T1000 (cell line): Measurements from ENCODE around the gene FAM222A.

Experiments used
- DNase-seq: peaks from one replicate; lab custom pipeline; 2025; ENCODE audit warnings: mixed read lengths; lab: John Stamatoyannopoulos, UW

The FAM222A gene

GRCh38 chr12:109713187-109714070 is at the start of gene FAM222A:
TSS of gene FAM222A (plus strand) at chr12:109713825. CDS start at chr12:109744147, 30,322 bp downstream.
- peak; percentile 94 for DNase-seq

GRCh38 chr12:109664402-109664801 is 49.2 kb upstream of the FAM222A start:
- DNase-seq: no peak

DNA sequence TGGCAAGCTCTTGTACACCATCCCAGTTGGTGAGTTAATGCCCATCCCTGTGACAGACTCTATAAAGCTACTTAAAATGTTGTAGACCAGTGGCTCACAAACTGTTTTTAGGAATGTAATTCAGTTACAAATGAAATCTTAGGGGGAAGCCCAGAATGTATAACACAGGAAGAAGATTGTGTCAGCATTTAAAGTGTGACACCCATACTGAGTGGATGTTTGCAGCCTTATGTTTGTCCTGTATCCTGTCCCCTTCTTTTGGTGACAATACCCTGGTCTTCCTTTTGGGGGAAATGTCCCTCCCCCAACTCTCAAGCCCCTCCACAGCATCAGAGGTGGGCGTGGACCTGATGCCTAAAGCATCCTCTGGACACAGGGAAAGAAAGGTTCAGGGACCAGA is 47.6 kb upstream of the FAM222A start:
- DNase-seq: no peak

- DNase-seq: no peak
Observed at GRCh38 chr12:109670731-109671130, 42.9 kb upstream of the FAM222A start.

DNA sequence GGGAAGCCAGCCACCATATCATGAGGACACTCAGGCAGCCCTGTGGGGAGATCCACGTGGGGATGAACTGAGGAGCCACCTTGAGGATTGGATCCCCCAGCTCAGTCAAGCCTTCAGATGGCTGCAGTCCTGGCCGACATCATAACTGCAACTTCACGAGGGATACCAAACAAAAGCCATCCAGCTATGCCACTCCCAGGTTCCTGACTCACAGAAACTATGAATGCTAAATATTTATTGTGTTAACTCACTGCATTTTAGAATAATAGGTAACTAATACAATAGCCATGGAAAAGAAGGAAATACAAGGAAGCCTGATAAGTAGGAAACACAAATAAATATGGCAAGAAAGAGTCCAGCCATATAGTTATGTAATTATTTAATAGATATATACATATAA is 42.1 kb upstream of the FAM222A start:
- DNase-seq: no peak

- DNase-seq: no peak
Observed at GRCh38 chr12:109673379-109673778, 40.2 kb upstream of the FAM222A start.

GRCh38 chr12:109673884-109674283 is 39.7 kb upstream of the FAM222A start:
- no peak for DNase-seq

DNA sequence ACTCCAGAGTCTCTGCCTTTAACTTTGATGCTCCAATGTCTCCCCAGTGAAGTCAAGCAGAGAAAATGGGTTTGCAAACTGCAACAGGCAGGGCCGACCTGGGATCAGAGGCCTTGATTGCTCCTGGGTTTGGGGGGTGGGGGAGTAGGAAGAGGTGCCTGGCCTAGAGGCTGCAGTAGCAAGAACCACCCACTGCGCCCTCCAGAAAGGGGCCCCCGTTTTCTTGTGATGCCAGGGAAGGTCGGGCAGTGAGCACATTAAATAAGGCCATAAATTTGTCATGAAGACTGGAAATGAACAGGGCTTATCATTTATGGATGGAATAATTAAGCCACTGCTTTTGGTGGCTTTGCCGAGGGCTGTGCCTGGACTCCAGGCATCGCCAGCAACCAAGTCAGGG is 38.2 kb upstream of the FAM222A start:
- DNase-seq: no peak

- no peak for DNase-seq
Observed at GRCh38 chr12:109677279-109677691, 36.3 kb upstream of the FAM222A start.

DNA sequence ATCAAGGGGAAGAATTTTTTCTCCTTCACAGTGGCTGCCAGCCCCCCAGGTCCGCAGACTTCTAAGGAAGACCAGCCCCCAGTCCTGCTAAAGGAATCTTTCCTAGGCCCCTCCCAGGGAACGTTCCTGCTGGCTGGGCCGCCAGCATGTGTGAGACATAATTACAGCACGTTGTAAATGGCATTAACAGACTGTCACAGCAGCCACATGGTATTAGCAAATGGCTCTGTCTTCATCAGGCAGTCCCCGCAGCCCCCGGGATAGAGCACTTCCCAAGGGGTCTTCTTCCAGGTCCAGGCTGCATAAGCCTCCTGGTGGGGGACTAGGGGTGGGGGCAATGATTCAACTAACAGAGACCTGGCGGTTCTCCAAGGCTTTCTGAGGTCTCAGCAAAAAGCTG is 34.9 kb upstream of the FAM222A start:
- no peak for DNase-seq

GRCh38 chr12:109679501-109680263 is 33.9 kb upstream of the FAM222A start:
- DNase-seq: no peak

DNA sequence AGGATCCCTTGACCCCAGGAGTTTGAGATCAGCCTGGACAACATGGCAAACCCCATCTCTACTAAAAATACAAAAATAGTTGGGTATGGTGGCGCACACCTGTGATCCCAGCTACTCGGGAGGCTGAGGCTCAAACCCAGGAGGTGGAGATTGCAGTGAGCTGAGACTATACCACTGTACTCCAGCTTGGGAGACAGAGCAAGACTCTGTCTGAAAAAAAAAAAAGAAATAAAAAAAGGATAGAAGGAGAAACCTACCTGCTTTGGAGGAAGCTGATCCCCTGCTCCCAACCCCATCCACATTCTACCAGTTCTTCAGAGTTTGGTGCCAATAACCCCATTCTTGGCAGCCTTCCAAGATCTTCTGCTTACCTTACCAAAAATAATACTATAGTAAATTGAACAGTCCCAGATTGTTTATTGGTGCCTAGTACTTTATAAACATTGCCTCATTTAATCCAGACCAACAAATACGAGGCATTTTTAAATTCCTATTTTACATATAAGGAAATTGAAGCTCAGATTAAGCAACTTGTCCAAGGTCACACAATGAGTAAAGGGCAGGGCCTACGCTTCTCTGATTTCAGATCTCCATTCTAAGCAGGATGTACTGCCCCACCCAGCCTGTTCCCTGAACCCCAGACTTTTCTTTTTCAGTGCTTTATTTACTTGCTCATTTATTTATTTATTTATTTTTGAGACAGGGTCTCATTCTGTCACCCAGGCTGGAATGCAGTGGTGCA is 33.2 kb upstream of the FAM222A start:
- no peak for DNase-seq

DNA sequence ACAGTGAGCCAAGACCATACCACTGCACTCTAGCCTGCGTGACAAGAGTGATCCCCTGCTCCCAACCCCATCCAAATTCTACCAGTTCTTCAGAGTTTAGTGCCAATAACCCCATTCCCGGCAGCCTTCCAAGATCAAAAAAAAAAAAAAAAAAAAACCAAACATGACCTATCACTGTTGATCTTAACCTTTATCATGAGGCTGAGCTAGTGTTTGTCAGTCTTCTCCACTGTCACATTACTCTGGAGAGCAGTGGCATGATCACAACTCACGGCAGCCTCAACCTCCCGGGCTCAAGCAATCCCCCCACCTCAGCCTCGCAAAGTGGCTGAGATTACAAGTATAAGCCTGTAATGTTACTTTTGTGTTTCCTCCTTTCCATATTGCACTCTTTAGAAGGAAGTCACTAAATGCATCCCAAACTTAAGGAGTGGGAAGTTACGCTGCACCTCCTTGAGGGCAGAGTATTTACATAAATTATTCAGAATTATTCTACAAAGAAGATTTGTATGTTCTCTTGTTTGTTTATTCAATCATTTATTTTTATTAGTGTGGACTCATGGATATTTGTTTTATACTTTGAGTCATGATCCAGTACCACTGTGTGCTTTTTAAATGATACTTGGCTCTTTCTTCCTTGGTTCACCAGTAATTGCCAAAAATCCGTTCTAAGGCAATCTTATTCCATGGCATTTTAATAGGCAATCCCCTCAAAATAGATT is 31.5 kb upstream of the FAM222A start:
- DNase-seq: no peak

- no peak for DNase-seq
Observed at GRCh38 chr12:109682708-109683060, 30.9 kb upstream of the FAM222A start.

DNA sequence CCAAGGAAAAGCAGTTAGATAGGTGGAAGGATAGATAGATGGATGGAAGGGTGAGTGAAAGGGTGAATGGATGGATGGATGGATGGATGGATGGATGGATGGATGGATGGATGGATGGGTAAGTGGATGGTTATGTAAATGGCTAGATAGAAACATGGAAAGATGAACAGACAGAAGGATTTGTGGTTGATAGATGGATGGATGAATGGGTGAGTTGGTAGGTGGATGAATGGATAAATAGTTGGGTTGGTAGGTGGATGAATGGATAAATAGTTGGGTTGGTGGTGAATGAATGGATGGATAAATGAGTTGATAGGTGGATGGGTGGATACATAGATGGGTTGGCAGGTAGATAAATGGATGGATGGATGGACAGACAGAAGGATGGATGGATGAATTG is 30.3 kb upstream of the FAM222A start:
- DNase-seq: no peak

DNA sequence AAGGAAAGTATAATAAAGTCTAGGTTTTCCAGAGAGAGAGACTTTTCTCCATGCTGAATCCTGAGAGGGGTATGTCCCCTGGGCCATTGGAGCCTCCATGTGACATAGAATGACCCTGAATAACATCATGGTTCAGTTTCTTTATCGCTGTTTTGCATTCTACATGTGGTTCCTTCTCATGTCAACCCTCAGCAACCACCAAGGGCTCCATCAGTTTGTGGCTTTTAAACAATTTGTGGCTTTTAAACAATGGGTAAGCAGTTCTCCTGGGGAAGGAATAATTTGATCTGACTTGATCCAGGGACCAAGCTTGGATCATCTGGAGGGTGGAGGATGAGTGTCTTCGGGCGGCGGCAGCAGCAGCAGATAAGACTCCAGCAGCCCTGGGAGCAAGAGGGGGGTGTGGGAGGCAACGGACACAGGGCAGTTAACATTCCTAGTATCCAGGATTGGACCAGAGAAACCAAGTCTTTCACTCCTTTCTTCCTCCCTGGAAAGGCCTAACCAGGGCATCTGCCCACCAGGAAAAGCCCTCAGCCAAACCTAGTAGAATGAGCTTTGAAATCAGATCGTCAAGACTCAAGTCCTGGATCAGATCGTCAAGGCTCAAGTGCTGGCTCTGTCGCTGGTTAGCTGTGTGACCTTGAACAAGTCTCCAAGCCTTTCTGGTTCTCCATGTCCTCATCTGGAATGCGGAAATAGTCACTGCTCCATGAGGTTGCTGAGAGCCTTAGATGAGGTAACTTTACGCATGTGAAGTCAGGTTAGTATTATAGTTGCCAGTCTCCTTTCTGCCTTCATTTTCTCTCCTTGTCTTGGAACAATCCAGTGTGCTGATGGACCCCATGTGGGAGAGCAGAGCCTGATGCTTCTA is 27.8 kb upstream of the FAM222A start:
- DNase-seq: no peak

DNA sequence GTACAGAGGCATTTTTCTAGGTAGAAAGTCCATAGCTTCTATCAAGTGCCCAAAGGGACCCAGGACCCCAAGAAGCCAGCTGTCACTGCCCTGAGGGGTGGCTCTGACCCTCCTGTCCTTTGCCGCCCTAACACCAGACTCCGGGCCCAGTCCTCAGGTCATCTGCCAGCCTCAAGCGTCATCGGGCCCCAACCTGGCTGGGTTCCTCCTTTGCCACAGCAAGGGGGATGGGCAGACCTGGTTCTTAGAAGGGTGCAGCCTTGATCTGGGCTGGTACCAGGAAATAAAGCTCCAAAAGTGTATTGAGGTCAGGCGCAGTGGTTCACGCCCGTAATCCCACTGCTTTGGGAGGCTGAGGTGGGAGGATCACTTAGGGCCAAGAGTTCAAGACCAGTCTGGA is 27.1 kb upstream of the FAM222A start:
- DNase-seq: no peak

DNA sequence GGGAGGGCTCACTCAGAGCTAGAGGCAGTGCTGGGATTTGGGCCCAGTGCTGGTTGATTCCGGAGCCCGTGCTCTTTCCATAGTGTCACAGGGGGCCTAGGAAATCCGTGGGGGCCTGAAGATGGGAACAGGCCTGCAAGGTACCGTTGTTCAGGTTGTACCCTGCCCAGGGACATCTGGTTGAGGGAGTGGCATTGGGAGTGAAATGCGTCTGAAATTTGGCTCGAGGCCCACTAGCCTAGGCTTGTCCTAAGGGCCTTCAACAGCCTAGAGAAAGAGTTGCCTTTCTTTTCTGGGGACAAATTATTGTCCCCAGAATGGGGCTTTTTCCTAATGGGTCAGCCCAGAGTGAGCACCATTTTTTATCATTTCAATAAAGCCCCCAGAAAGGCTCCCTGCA is 26.4 kb upstream of the FAM222A start:
- DNase-seq: no peak

DNA sequence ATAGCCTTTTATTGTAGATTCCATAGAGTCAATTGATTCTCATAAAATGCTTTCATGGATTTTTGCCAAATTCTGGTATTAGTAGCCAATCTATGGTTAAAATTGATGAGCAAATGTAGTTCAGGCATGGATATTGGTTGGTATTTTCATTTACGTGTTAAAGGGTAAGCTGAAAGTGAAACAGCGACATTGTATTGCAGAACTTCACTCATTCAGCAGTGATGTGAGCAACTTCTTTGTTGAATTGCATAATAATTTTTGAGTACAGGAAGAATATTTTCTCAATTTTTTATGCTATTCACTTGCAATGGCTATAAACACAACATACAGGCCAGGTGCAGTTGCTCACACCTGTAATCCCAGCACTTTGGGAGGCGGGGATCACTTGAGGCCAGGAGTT is 24.2 kb upstream of the FAM222A start:
- DNase-seq: no peak

GRCh38 chr12:109693160-109693559 is 20.5 kb upstream of the FAM222A start:
- no peak for DNase-seq
